DMS114 treated with DMSO at 0.1 percent for 48 hours (cell line): Measurements from ENCODE around the gene SIRT1.
"Not testable (repeated sequence)": the region's sequence is repeated elsewhere in the genome, so short reads cannot be mapped to it uniquely, and the experiment has no call there.

Experiments
- DNase-seq: peaks from one replicate; lab custom pipeline; 2025; ENCODE audit not compliant: unreplicated experiment; lab: John Stamatoyannopoulos, UW

The SIRT1 gene

DNA sequence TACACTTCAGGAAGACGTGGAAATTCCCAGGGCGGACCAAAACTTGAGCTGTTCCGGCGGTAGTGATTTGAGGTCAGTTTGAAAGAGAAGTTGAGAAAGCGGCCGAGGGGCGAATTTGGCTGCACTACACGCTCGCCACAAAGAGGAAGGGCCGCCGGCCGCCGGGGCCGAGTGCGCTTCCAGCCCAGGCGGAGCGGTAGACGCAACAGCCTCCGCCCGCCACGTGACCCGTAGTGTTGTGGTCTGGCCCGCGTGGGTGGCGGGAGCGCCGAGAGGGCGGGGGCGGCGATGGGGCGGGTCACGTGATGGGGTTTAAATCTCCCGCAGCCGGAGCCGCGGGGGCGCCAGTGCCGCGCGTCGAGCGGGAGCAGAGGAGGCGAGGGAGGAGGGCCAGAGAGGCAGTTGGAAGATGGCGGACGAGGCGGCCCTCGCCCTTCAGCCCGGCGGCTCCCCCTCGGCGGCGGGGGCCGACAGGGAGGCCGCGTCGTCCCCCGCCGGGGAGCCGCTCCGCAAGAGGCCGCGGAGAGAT lies at the start of gene SIRT1:
Gene SIRT1, plus strand, starts transcription at position 344 of the 529 bp plus-strand sequence. Its CDS starts 66 bp downstream, at position 410.
- peak; percentile 89 for DNase-seq

DNA sequence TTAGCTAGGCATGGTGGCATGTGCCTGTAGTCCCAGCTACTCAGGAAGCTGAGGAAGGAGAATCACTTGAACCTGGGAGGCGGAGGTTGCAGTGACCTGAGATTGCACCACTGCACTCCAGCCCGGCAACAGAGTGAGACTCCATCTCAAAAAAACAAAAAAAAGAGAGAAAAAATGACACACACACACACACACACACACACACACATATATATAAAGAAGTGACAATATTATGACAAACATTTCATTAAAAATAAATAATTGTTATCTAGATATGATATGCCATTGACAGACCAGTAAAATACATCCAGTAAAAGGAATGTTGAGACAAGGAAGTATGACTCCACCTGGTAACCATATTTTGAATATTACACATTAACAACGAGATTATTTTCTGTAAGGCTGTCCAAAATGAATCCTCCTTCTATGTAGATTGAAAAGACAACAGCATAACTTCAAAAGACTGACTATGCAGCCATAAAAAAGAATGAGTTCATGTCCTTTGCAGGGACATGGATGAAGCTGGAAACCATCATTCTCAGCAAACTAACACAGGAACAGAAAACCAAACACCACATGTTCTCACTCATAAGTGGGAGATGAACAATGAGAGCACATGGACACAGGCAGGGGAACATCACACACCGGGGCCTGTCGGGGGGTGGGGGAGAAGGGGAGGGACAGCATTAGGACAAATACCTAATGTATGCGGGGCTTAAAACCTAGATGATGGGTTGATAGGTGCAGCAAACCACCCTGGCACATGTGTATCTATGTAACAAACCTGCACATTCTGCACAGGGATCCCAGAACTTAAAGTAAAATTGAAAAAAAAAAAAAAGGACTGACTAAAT lies 48.7 kb upstream of the SIRT1 start:
- DNase-seq = not testable (repeated sequence)

DNA sequence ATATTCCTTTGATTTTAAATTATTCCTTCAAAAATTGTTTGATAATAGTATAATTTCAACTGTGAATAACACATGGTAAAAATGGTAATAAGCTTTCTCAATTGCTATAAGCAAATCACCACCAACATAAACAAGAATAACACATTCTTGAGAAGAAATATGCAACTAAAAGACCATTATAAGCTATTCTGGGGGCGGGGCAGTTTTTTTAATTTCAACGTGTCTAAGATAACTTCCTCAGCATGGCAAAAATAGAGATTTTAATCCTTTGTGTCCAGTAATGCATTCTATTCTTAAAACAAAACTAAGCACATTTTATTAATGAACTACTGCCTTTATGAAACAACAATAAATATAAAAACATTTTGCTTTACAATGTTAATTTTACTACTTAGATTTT lies 48.0 kb upstream of the SIRT1 start:
- DNase-seq = no peak

DNA sequence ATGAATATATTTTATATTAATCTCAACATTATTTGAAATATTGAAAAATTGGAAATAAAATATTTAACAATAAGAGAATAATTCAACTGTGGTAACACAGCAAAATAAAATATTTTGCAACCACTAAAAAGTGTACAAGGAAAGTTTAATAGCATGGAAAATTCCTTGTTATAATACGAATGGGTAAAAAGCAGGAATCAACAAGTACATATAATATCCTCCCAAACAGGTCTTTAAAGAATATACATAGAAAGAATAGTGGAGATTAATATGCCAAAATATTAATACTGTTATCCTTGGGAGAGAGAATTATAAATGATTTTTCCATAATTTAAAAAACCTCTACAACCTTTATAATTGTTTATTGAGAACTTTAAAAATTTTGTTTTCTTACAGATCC lies 47.5 kb upstream of the SIRT1 start:
- no peak for DNase-seq

DNA sequence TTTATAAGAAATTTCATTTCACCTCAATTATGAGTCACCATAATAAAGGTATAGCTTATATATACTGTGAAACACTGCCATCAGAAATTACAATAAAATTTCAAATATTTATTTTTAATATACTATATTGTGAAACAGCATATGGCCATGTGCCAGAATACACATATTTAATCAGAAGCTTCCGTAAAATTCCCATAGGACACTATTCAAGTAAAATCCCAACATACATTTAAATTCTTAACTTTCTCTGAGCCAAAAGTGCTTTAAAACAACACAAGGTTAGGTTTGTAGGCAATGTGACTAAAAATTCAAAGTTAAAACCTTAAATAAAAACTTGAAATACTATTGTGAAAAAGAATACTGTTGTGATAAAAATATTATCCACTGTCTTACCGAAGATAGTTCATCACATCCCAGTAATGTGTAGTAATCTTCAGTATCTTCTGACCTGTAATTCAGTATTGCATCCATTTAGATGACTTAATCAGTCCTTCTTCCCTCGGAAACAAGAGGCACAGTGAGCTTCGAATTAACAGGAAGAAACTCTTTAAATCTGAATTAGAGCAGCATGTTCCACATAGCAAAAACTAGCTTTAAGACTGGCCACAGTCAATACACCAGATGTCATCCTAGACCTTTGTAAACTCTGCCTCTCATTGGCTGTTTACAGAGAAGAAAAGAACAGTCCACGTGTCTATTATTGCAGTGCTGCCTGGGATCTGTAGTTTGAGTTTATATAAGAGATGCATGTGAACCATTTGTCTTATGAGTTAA lies 46.7 kb upstream of the SIRT1 start, which contains the start of gene DNAJC12:
Gene DNAJC12, minus strand, starts transcription at position 648 of the 774 bp plus-strand sequence. Its CDS starts 177 bp downstream, at position 471.
- DNase-seq = peak; percentile 54

DNA sequence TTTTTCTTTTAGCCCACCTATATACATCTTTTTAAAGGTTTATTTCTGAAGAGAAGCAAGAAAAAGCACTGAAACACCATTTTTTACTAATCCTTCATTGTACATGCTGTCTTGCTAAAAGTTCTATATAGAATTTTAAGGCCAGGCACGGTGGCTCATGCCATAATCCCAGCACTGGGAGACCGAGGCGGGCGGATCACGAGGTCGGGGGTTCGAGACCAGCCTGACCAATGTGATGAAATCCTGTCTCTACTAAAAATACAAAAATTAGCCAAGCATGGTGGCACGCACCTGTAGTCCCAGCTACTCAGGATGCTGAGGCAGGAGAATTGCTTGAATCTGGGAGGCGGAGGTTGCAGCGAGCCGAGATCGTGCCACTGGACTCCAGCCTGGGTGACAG lies 44.9 kb upstream of the SIRT1 start:
- not testable (repeated sequence) for DNase-seq

DNA sequence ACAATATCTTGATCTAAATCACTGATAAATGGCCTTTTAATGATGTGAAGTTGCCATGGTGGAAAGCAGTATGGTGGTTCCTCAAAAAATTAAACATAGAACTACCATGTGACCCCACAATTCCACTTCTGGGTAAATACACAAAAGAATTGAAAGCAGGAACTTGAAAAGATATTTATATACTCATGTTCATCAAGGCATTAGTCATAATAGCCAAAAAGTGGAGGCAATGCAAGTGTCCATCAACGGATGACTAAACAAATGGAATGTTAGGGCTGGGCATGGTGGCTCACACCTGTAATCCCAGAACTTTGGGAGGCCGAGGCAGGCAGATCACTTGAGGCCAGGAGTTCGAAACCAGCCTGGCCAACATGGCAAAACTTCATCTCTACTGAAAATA lies 44.5 kb upstream of the SIRT1 start:
- no peak for DNase-seq

DNA sequence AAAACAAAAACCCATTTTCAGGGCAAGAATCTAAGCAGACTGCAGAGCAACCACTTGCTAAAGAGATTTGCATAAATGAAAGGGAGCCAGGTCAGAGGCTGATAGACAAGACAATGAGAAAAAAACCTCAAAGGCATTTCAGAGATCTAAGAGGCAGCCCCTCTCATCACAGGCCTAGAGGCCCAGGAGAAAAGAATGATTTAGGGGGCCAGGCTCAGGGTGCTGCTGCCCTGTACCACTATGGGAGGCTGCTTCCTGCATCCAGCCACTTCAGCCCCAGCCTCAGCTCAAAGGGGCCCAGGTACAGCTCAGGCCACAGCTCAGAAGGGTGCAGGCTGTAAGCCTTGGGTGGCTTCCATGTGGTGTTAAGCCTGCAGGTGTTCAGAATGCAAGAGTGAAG lies 42.7 kb upstream of the SIRT1 start:
- DNase-seq = no peak

DNA sequence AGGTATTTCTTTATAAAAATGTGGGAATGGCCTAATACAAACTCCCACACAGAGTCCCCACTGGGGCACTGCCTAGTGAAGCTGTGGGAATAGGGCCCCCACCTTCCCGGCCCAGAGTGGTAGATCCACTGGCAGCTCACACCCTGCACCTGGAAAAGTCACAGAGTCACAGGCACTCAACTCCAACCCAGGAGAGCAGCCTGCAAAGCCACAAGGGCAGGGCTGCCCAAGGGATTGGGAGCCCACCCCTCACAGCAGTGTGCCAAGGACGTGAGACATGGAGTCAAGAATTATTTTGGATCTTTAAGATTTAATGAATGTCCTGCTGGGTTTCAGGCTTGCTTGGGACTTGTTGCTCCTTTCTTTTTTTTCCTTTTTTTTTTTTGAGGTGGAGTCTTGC lies 41.2 kb upstream of the SIRT1 start:
- no peak for DNase-seq

DNA sequence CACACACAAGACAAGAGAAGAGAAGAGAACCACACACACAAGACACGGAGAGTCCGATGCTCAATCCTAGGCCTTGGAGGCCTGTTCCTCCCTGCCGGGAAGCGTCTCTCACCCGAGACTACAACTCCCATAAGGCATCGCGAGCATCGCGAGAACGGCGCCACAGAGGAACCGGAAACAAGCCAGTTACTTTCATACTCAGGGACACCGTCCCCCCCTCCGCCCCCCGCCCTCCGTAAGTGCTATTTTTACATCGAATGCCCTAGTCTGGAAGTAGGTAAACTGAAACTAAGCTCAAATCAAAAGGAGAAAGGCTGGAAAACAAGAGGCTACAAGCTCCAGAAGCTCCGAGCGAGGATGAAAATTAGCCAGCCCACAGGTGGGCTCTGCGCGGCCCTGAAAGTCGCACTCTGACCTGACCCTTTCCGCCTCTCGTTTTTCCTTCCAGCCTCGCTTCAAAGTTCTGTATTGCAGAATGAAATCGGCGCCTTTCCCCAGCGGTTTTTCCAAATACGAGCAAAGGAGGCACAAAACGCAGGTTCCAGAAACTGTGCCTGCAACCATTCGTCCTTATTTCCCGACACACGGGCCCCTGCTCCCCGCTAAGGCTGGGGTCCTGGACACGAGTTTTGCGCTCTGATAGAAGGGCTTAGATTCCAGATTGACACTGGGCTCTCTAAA lies 35.0 kb upstream of the SIRT1 start:
- peak; percentile 88 for DNase-seq

DNA sequence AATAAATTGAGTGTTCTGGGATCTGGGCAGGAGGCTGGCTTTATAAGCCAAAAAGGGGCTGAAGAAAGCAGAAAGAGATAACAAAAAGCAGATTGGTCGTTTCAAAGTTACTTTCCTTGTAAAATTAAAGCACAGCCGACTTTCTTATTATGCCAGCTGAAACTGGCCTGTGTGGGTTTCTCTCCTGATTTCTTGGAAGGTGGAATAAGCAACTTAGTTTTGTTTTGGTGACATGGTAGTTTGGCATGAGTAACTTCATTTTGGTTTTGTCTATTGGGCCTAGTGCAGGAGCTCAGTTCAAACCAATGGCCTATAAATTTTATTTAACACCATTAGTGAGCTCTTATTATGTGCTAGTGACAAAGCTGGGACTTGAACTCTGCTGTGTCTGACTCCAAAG lies 33.3 kb upstream of the SIRT1 start:
- no peak for DNase-seq

DNA sequence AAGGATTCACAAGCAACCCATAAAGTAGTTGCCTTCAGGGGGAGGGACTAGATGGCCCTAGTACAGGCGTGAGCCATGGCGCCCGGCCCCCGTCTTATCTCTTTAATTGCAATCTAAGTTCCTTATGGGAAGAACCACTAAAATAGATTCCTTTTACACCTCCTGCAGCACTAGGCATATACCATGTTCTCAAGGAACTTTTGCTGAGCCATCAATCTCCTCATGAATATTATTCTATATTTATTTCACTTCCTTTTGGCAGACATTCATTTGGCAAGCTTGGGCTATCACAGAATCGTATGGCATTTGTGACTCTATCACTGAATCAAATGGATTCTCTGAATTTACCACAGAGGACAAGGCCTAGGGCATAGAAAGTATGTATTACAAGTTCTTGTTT lies 31.7 kb upstream of the SIRT1 start:
- no peak for DNase-seq

DNA sequence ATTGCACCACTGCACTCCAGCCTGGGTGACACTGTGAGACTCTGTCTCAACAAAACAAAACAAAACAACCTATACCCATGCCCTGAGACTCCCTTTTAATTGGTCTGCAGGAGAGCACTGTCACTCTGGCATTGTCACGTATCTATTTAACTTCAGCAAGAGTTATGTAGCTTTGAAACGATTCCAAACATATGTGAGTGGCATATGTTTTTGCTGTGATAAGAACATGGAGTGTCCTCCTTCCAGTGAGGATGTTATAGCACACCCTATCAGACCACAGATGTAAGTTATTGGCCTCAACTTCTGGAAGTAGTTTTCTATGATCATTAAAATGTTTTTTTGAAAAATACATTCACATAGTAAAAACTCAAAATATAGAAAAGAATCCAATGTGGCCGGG lies 30.9 kb upstream of the SIRT1 start:
- DNase-seq = no peak

DNA sequence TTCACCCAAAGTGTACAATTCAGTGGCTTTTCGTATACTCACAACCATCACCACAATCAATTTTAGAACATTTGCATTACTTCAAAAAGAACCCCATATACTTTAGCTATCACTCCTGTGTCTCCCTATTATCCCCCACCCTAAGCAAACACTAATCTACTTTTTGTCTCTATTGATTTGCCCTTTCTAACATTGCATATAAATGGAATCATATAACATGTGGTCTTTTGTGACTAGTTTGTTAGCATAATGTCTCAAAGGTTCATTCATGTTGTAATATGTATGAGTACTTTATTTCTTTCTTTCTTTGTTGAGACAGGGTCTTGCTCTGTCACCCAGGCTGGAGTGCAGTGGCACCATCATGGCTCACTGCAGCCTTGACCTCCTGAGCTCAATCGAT lies 25.5 kb upstream of the SIRT1 start:
- DNase-seq = no peak

DNA sequence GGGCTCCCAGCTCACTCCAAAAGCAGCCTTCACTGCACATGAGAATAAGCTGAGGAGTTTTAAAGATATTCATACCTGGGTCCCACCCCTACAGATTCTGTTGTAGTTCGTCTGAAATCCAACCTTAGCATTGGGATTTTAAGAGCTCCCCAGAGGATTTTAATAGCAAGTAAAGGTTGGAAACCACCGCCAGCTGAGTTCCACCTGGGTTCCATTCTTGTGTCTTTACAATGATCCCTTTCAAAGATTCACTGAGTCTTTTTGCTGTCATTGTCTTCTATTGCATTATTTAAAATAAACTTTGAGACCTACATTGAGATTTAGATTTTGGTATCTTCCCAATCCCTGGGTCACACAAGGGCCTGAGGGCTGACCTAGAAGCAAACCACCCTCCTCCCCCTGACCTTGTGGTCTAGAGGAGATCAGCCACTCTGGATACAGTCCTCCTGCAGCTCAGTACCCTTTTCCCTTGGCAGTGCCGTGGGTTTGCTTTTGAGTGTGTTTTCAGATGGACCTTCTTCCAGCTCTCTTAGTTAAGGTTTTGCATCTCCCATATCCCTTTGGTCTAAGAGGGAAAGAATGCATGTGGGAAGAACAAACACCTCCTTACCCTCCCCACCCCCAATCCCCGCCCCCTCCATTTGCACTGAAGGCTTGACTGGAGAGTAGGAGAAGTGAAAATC lies 22.6 kb upstream of the SIRT1 start:
- no peak for DNase-seq

DNA sequence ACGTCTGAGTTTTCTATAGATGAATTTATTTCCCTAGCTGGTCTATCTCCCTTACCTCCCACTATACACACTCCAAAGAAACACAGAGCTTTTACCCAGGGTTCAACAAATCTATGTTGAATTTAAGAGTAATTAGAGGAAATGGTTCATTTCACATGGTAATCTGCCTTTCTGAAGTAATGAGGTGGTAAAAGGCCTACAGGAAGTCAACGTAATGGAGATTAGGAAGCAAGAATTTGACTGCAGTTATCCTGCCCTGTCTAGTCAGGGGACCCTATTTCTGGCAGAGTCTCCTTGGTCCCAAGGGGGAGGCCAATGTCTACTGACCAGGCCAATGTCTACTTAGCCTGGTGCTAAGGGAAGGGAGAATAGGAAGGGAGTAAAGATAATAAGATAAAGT lies 21.4 kb upstream of the SIRT1 start:
- DNase-seq = no peak

DNA sequence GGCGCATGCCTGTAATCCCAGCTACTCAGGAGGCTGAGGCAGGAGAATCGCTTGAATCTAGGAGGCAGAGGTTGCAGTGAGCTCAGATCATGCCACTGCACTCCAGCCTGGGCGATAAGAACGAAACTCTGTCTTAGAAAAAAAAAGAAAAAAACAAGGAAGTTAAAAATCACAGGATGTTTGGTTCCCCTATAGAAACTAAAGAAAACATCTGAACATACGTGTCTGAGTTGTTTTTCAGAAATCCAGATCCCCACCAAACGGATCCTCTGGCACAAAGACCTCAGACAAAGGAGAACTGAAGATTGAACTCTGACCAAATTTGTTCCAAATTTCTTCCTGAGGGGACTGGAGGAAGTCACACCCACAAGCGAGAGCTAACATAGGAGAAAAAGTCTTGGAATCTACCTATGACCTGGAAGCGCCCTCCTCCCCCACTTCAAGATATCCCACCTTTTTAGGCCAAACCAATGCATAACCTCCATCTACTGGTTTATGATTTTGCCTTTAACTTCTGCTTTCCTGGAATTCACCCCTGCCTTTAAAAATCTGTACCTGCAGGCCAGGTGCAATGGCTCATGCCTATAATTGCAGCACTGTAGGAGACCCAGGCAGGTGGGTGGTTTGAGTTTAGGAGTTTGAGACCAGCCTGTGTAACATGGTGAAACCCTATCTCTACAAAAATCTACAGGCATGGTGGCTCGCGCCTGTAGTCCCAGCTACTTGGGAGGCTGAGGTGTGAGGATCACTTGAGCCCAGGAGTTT lies 19.7 kb upstream of the SIRT1 start:
- no peak for DNase-seq

DNA sequence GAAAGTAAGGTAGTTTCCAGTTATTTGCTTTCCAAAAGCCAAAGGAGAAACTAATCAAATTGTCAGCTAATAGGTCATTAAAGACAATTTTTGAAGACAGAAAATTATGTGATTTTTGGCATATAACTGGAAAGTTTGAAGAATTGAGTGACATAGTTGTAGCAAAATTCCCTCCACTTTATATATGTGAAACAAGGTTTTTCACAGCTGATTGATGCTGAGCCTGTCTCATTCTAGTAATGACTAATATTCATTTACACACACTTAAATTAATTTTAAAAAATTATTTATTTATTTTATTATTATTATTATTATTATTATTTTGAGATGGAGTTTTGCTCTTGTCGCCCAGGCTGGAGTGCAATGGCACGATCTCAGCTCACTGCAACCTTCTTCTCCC lies 16.3 kb upstream of the SIRT1 start:
- DNase-seq = no peak

DNA sequence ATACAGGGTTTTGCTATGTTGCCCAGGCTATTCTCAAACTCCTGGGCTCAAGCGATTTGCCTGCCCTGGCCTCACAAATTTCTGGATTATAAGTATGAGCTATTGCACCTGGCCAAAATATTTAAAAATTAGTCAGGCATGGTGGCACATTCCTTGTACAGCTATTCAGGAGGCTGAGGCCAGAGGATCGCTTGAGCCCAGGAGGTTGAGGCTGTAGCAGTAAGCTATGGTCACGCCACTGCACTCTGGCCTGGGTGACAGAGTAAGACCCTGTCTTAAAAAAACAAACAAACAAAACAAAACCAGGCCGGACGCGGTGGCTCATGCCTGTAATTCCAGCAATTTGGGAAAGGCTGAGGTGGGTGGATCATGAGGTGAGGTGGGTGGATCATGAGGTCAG lies 14.5 kb upstream of the SIRT1 start:
- DNase-seq = no peak
